ENCODE measurements around the gene TRABD2A.

Gene TRABD2A

GRCh38 chr2:84847326-84848050 lies 33.4 kb downstream of the TRABD2A start:
- DNase-seq: no peak

GRCh38 chr2:84846741-84847142 lies 34.1 kb downstream of the TRABD2A start:
- no peak for DNase-seq

GRCh38 chr2:84846041-84846663 lies 34.7 kb downstream of the TRABD2A start:
- DNase-seq: peak in 2 of 5 donors; percentile 32 to 86

- DNase-seq: no peak
Observed at GRCh38 chr2:84844141-84844540, 36.7 kb downstream of the TRABD2A start.

- no peak for DNase-seq
Observed at GRCh38 chr2:84841577-84841976, 39.3 kb downstream of the TRABD2A start.

- DNase-seq: no peak
Observed at GRCh38 chr2:84840306-84840705, 40.6 kb downstream of the TRABD2A start.

GRCh38 chr2:84839851-84840250 lies 41.0 kb downstream of the TRABD2A start:
- no peak for DNase-seq

- DNase-seq: no peak
Observed at GRCh38 chr2:84838434-84839145, 42.3 kb downstream of the TRABD2A start.

GRCh38 chr2:84836215-84836614 lies 44.7 kb downstream of the TRABD2A start:
- DNase-seq: no peak

GRCh38 chr2:84833481-84834150 lies 47.3 kb downstream of the TRABD2A start:
- DNase-seq: no peak

GRCh38 chr2:84832772-84833461 lies 48.0 kb downstream of the TRABD2A start:
- no peak for DNase-seq

- no peak for DNase-seq
Observed at GRCh38 chr2:84830758-84831500, 50.0 kb downstream of the TRABD2A start.

- no peak for DNase-seq
Observed at GRCh38 chr2:84830095-84830494, 50.8 kb downstream of the TRABD2A start.

- DNase-seq: no peak
Observed at GRCh38 chr2:84829693-84830092, 51.2 kb downstream of the TRABD2A start.

GRCh38 chr2:84827978-84828575 lies 52.8 kb downstream of the TRABD2A start:
- no peak for DNase-seq

- DNase-seq: no peak
Observed at GRCh38 chr2:84823788-84824187, 57.1 kb downstream of the TRABD2A start.

GRCh38 chr2:84823229-84823628 lies 57.7 kb downstream of the TRABD2A start:
- DNase-seq: no peak

GRCh38 chr2:84821806-84822205 lies 59.1 kb downstream of the TRABD2A start:
- DNase-seq: no peak

- peak in 1 of 5 donors; percentile 52 for DNase-seq
Observed at GRCh38 chr2:84817239-84817655, 63.6 kb downstream of the TRABD2A start.

GRCh38 chr2:84816426-84817026 lies 64.4 kb downstream of the TRABD2A start:
- no peak for DNase-seq

- no peak for DNase-seq
Observed at GRCh38 chr2:84815146-84815545, 65.7 kb downstream of the TRABD2A start.

All from T-helper 1 cell (primary cell).